ENCODE results near the gene STUM. TPM values are rescaled to one million over a fixed set of nuclear protein-coding genes. Genes with fewer than 3 reads are reported as not detected.

Gene STUM
- total and polyA plus RNA-seq, 2 of the 8 experiments (the other 6 are each of a cell fraction or from before 2014, with no cell fraction given) = 0.76 to 1.2 TPM

DNA sequence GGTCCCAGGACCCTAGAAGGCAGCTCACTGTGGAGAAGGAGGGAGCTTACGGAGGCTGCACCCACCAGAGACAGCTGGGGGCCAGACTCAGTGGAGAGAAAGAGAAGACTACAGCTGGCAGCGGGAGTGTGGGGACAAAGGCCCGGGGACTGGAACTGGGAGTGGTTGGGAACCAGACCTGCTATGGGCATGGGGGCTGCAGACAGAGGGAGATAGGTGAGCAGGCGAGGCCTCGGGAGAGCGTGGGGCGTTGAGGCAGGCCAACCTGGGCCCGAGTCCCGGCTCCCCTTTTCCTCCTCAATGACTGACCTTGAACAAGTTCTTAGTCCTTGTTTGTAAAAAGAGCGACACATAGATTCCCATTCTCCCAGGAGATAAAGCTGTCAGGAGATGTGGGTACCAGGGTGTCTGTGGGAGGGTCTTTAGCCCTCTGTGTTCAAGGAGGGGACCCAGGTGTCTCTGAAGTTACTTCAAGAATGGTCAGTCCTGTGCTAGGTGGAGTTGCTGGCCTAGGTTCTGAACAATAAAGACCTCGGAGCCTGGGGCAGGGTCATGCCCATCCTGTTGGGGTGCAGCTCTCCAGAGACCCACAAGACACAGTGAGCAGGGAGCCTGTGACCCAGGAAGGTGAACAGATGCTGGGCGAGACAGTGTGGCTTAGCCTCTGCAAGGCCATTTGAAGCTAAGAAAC, 102.6 kb downstream of the STUM start:
- Histone ChIP-seq H3K27ac (ENCODE audit: low read depth, low read length) (no peak overlapping the region), H2BK120ac (replicated peaks; ENCODE audit: low read depth, low read length) (no peak overlapping the region), H2BK20ac (ENCODE audit: low read length) (no peak overlapping the region), H2AK5ac (ENCODE audit: low read depth, low read length) (0 out of 2 replicates have a peak overlapping the region, but pooled peaks have one; percentile 34), H3K79me1 (ENCODE audit: low read depth, low read length) (no peaks in the 10 kb centered on the region), H3K79me2 (ENCODE audit: control insufficient read depth in 1 of 2, insufficient read depth in 2 of 2, low read length in 2 of 2) (no peaks in the 10 kb centered on the region), H3K56ac (replicated peaks; ENCODE audit: insufficient read length, low read depth, low read length) (no peak overlapping the region), H4K8ac (ENCODE audit: extremely low read depth, insufficient read depth, low read length) (no peak overlapping the region), H3K4me1 (replicated peaks in 1 of 4; ENCODE audit: control insufficient read depth in 3 of 4, insufficient read depth in 4 of 4, low read length in 3 of 4) (peaks cover 4 to 31% (median 23%) of the 10 kb centered on the region in 4 experiments), H4K5ac (ENCODE audit: insufficient read length, low read depth, low read length) (no peak overlapping the region), H4K20me1 (replicated peaks in 1 of 2; ENCODE audit: control insufficient read depth in 1 of 2, insufficient read depth in 2 of 2, low read length in 2 of 2) (peaks cover 0 to 4% of the 10 kb centered on the region in 2 experiments), H2AFZ (ENCODE audit: low read length) (no peak overlapping the region), H3K14ac (ENCODE audit: insufficient read length) (no peak overlapping the region), H3K36me3 (ENCODE audit: control insufficient read depth in 2 of 4, insufficient read depth in 4 of 4, low read length in 3 of 4) (no peaks in the 10 kb centered on the region), H2BK12ac (ENCODE audit: low read depth, low read length) (peak overlapping the region; percentile 60; the same call in 1 of the 2 replicates), H2BK5ac (ENCODE audit: low read depth, low read length) (no peak overlapping the region), H3K4me2 (ENCODE audit: insufficient read depth in 1 of 2, low read depth in 2 of 2, low read length in 2 of 2) (no peak overlapping the region), H3K23ac (ENCODE audit: insufficient read length) (no peak overlapping the region), H3K4ac (replicated peaks; ENCODE audit: insufficient read length, low read depth, low read length) (no peak overlapping the region), H3K23me2 (ENCODE audit: low read depth, low read length) (no peaks in the 10 kb centered on the region), H3K18ac (ENCODE audit: extremely low read depth, low read length) (no peak overlapping the region; the same call in 1 of the 2 replicates), H2BK15ac (ENCODE audit: low read length) (no peak overlapping the region; the same call in 1 of the 2 replicates), H3K27me3 (replicated peaks in 1 of 4; ENCODE audit: control insufficient read depth in 3 of 4, extremely low read depth in 1 of 4, insufficient read depth in 3 of 4, low read length in 3 of 4) (no peaks in the 10 kb centered on the region; a peak in 1 of 7 replicates), H3K9ac (replicated peaks in 1 of 4; ENCODE audit: extremely low read depth in 1 of 4, low read depth in 3 of 4, low read length in 3 of 4) (no peak overlapping the region), H3K4me3 (ENCODE audit: extremely low read depth in 1 of 4, insufficient read depth in 2 of 4, low read depth in 3 of 4, low read length in 4 of 4) (no peak overlapping the region), H3K9me3 (ENCODE audit: insufficient read depth in 2 of 2, low read depth in 1 of 2, low read length in 1 of 2) (no peaks in the 10 kb centered on the region), H4K91ac (replicated peaks; ENCODE audit: insufficient read length, low read length) (peak overlapping the region; percentile 59)
- ChIA-PET POLR2A (ENCODE audit: partially characterized antibody) (interaction anchor here (1.1 to 1.3 kb wide), 3 partner anchors 13 to 15 kb away, joined by 3 read pairs; no protein-coding TSS in a partner anchor), CTCF (ENCODE audit: partially characterized antibody) (interaction anchor here (0.6 to 6.1 kb wide), 15 partner anchors 10 to 1768 kb away, joined by 3 to 27 read pairs (median 4); no protein-coding TSS in a partner anchor)
- WGBS, 2 experiments (ENCODE audit: extremely low coverage in 1 of 2, insufficient coverage in 1 of 2, insufficient read length in 1 of 2, insufficient replicate concordance in 2 of 2, low coverage in 1 of 2, low lambda C conversion rate in 2 of 2, missing lambda C conversion rate in 1 of 2) = 96% methylated on average over 9 of the region's 12 CpGs; no CpG with 5 or more reads in 1 of the 2 experiments
- TF ChIP-seq, protein P1, sequence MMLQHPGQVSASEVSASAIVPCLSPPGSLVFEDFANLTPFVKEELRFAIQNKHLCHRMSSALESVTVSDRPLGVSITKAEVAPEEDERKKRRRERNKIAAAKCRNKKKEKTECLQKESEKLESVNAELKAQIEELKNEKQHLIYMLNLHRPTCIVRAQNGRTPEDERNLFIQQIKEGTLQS (IDR thresholded peaks at IDR 0.05; ENCODE audit: insufficient read depth, low read depth, low read length) = no peak
- TF ChIP-seq CHD2 (IDR thresholded peaks at IDR 0.05; ENCODE audit: low read length) = no peak
- no peak for TF ChIP-seq POLR2AphosphoS5 (IDR thresholded peaks at IDR 0.05; ENCODE audit: low read depth, low read length)
- TF ChIP-seq TAF7 (optimal IDR thresholded peaks at IDR 0.05; ENCODE audit: borderline replicate concordance, low read depth, low read length) = no peak
- FAIRE-seq = no peak
- no peak for DNase-seq (ENCODE audit: low read depth in 1 of 2, low spot score in 2 of 2)

All from H1 (cell line).